GM18517 (cell line): Measurements from ENCODE around the gene GIMAP8.
A peak's percentile ranks its signal among the peaks of the same experiment; 100 is the strongest.

ENCODE experiments used
- ATAC-seq: cut with Tn5 transposase; IDR thresholded peaks from one replicate; pipeline ENCODE4 v1.9.1; 2021; ENCODE audit warnings: mild to moderate bottlenecking, moderate library complexity; ENCODE audit not compliant: unreplicated experiment

The GIMAP8 gene

DNA sequence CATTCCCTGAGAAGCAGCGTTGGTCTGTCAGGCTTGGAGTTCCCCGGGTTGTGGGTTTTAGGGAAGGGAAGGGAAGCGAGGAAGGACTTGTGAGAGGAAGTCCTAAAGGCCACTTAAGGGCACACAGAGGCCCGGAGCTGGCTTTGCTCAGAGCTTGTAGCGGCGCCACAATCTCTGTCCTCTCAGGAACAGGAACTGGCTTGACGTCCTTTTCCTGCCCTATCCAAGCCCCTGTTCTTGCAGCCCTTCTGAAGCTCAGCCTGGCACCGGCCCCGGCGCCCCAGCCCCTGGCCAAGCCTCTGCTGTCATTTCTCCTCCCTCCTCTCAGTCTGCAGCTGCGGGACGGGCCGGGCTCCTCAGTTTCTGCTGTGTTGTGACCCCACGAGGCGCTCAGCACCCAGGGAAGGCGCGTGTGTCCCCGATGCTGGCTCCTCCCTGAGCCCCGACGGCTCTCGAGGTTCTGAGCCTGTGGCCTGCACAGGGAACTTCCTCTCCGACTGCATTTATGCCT is at the start of gene GIMAP8:
TSS of gene GIMAP8 (plus strand) at position 140 of the 511 bp plus-strand sequence. CDS start 16,069 bp downstream, outside the sequence.
- no peak for ATAC-seq

GRCh38 chr7:150400788-150401423 is 49.5 kb upstream of the GIMAP8 start:
- no peak for ATAC-seq

- ATAC-seq = no peak
Measured at GRCh38 chr7:150401424-150401790, 49.0 kb upstream of the GIMAP8 start.

GRCh38 chr7:150401861-150402631 is 48.4 kb upstream of the GIMAP8 start:
- no peak for ATAC-seq

DNA sequence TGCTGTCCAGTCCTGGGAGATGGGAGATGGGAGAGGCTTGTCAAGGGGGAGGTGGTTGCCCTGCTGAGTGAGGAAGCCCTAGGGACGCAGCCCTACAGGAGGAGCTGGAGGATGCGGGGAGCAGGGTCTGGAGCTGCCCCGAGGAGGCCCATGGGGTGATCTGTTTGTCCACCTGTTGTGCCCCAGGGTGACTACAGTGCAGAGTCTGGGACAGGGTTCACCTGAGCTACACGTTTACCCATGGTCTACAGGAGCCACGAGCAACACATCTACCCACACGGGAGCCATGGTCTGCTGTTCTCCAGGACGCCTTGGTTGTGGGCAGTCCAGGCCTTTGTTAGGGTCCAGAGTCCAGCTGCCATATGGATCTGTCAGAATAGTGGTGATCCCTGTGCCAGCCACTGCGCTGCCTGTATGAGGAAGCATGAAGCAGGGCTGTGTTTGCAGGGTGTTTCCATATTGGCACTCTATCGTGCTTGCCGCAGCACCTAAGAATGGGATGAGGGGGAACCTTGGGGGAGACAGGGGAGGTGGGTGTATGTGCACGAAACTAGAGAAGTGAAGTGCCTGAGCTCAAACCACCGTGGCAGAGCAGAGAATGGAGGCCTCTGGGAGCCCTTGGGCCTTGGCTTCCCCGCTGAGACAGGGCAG is 47.6 kb upstream of the GIMAP8 start:
- no peak for ATAC-seq

DNA sequence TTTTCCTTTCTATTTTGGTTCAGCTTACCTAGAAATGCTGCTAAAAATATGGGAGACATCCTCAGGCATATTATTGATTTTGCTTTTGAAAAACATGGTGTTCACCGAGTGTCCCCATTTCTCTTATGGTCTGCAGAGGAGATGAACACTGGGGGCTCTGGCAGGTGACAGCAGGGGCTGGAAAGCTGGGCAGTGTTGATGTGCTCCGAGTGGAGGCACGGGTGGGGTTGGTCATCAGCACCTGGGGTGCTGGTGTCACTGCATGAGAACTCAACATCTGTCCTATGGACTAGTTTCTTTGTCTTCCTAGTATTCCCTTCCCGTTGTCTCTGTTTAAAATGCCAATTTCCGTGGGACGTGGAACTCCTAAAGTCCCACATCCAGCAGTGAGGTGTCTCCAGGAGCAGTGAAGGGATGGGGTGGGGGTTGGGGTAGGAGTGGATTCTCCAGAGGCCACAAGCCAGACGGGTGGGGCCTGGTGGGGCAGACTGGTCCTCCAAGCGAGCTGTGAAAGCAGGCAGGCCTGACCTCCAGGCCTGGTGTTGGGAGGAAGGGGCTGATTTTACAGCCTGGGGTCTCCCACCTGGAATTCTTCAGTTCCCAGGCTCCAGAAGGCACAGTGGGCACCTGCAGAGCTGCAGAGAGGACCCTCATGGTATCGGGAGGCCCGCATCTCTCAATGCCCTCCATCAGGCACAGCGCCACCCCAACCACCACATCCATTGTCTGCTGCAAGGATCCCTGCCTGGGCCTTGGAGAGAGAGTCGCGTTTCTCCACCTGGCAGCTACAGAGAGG is 46.9 kb upstream of the GIMAP8 start:
- ATAC-seq = no peak

DNA sequence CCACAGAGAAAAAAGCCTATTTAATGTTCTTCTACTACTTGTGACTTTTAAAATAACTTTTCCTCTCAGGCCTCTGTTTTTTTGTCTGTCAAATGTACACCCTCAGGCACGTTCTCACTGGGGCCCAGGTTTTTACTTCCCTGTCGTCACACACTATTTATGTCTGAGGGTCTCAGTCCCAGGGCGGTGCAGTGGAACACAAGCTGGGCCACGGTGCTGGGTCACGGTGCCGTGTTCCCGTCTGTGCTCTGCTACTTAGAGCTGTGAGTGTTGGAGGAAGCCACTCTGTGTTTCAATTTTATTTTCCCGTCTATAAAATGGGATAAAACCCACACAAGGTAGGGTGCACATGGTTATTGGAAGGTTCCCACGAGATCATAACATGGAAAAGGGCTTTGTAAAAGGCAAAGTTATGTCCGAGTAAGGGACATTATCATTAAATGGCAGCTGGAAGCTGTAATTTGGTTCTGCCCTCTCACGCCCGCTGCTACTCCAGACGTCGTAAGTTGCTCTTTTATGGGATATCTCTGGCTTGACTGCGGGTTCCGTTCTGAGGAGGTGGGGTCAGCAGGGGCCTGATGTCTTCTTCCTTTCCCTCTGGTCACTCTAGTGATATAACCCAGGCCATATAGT is 46.1 kb upstream of the GIMAP8 start:
- no peak for ATAC-seq

GRCh38 chr7:150404805-150405583 is 45.4 kb upstream of the GIMAP8 start:
- peak; percentile 36 for ATAC-seq

DNA sequence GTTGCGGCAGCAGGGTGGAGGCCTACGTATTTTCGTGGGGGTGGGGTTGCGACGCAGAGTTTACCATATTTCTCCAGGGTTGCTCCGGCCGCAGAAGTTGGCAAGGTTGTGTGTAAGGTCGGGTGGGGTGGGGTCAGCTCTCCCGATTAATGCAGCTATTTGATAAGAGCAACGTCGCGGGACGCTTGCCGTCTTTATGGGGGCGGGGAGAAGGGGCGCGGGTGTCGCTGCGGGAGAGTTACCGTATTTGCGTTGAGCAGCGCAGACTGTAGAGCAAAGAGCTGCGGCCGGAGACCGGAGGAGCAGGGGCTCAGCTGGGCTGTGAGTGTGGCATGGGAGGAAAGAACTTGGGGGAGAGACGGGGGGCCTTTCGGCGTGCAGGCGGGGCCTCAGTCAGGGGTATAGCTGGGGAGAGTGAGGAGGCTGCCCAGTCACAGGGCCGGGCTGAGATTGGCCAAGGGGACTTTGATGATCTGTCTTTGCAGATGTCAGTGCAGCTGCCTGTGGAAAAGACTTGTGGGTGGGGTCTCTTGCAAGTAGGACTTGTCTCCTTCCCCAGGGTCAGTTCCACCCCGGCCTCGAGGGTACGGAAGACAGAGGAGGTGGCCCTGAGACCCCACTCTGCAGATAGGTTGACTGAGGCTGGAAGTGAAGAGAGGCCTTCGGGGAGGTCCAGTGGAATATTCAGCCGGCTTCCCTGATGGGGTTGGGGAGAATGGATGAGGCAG is 44.7 kb upstream of the GIMAP8 start:
- no peak for ATAC-seq

GRCh38 chr7:150406312-150406566 is 44.2 kb upstream of the GIMAP8 start:
- no peak for ATAC-seq

DNA sequence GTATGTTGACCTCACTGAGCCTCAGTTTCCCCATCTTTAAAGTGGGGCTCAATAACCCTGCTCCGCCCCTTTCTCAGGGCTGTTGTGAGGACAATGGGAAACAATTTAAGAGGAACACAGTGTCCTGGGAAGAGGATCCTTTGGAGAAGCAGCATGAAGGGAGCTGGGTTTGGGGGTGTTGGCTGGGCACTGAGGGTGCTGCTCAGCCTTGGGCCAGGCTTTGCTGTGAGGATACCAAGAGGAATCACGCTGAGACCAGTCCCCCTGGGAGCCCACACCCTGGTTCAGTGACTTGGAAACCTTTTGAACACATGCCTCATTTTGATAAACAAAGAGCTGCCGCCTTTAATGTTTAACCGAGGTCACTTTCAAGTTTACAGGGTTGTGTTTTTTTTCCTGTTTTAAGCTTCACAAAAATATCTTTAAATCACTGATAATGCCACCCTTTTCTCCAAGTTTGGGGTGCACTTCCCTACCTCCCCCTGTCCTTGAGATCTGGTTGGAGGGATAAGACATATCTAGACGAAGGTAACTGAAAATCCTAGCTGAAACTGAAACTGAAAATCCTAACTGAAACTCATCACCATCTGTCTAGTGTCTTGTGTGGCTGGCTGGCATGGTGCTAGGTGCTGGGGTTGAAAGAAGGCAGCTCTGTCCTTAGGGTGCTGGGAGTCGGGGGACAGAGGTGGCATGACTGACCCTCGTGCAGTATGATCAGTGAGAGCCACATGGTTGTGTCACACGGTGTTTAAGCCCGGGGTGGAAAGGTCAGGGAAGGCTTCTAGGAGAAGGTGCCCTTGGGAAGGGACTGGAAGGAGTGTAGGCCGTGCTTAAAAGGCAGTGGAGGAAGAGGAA is 43.6 kb upstream of the GIMAP8 start:
- peak; percentile 76 for ATAC-seq

- no peak for ATAC-seq
Measured at GRCh38 chr7:150407588-150408392, 42.6 kb upstream of the GIMAP8 start.

GRCh38 chr7:150408393-150409299 is 41.8 kb upstream of the GIMAP8 start:
- ATAC-seq = peak; percentile 20

GRCh38 chr7:150409300-150410030 is 41.0 kb upstream of the GIMAP8 start:
- no peak for ATAC-seq

GRCh38 chr7:150410131-150410530 is 40.3 kb upstream of the GIMAP8 start:
- ATAC-seq = no peak
